HEK293 (cell line): Measurements from ENCODE around the gene GDPD5.

Experiments
- CTCF ChIA-PET: fragments of 350-600 bp; formaldehyde crosslinking; extraction: SDS; loops from one replicate; lab custom pipeline; 2021; ENCODE audit warnings: antibody characterized with exemption; lab: Yijun Ruan, JAX
- POLR2A ChIA-PET: fragments of 300-600 bp; formaldehyde crosslinking; extraction: SDS; loops from one replicate; lab custom pipeline; 2020; ENCODE audit warnings: antibody characterized with exemption, inconsistent platforms; lab: Yijun Ruan, JAX
- H3K27ac ChIP-seq: fragments of 200-500 bp; sonication (Bioruptor generic); 2 replicates; pipeline ENCODE4 v1.5.1; 2014; ENCODE audit warnings: low read depth, low read length, control low read depth, inconsistent platforms; ENCODE audit errors: extremely low read depth
- H3K36me3 ChIP-seq, 2 experiments: fragments of 200-500 bp in 1 of 2; sonication (Bioruptor generic) in 1 of 2; 1 replicate in 1 of 2; 2 replicates in 1 of 2; pipeline ENCODE4 v1.5.1; 2014 to 2017; ENCODE audit warnings: inconsistent platforms in 2 of 2, low read length in 2 of 2; ENCODE audit not compliant: control insufficient read depth in 2 of 2, insufficient read depth in 1 of 2
- H3K4me1 ChIP-seq: fragments of 200-500 bp; sonication (Bioruptor generic); 2 replicates; pipeline ENCODE4 v1.5.1; 2014; ENCODE audit warnings: mild to moderate bottlenecking, low read length, inconsistent platforms; ENCODE audit not compliant: control insufficient read depth, insufficient read depth
- H3K4me3 ChIP-seq: 2 replicates; pipeline ENCODE4 v1.5.1; 2011; ENCODE audit warnings: low read depth, mild to moderate bottlenecking, control low read depth, low read length, moderate library complexity
- H3K9me3 ChIP-seq: fragments of 200-500 bp; sonication (Bioruptor generic); 2 replicates; pipeline ENCODE4 v1.5.1; 2014; ENCODE audit warnings: low read depth, low read length, inconsistent platforms; ENCODE audit not compliant: control insufficient read depth, insufficient read depth
- HOXA7 ChIP-seq: sonication (generic); formaldehyde crosslinking; IDR thresholded peaks from 2 replicates; pipeline ENCODE4 v1.8.1; 2022; ENCODE audit warnings: missing genetic modification reagents, borderline replicate concordance
- RBAK ChIP-seq: fragments of 450-650 bp; formaldehyde crosslinking; IDR thresholded peaks from 2 replicates; pipeline ENCODE4 v1.5.1; 2016; ENCODE audit warnings: missing biosample characterization, missing genetic modification characterization
- ZBTB48 ChIP-seq: fragments of 450-650 bp; formaldehyde crosslinking; IDR thresholded peaks from 2 replicates; pipeline ENCODE4 v1.5.1; 2016; ENCODE audit warnings: missing biosample characterization, missing genetic modification characterization
- ZNF121 ChIP-seq: fragments of 450-650 bp; formaldehyde crosslinking; IDR thresholded peaks from 2 replicates; pipeline ENCODE4 v1.5.1; 2016; ENCODE audit warnings: missing biosample characterization, missing genetic modification characterization
- ZNF133 ChIP-seq: fragments of 450-650 bp; formaldehyde crosslinking; IDR thresholded peaks from 2 replicates; pipeline ENCODE4 v1.5.1; 2016; ENCODE audit warnings: missing biosample characterization, missing genetic modification characterization
- ZNF146 ChIP-seq: fragments of 450-650 bp; formaldehyde crosslinking; IDR thresholded peaks from 2 replicates; pipeline ENCODE4 v1.5.1; 2016; ENCODE audit warnings: missing biosample characterization, missing genetic modification characterization
- ZNF501 ChIP-seq: fragments of 450-650 bp; formaldehyde crosslinking; IDR thresholded peaks from 2 replicates; pipeline ENCODE4 v1.5.1; 2016; ENCODE audit warnings: missing biosample characterization, missing genetic modification characterization
- ZNF530 ChIP-seq: fragments of 450-650 bp; formaldehyde crosslinking; IDR thresholded peaks from 2 replicates; pipeline ENCODE4 v1.5.1; 2016; ENCODE audit warnings: low read depth, missing biosample characterization, missing genetic modification characterization
- ZNF558 ChIP-seq: fragments of 450-650 bp; formaldehyde crosslinking; IDR thresholded peaks from 2 replicates; pipeline ENCODE4 v1.5.1; 2016; ENCODE audit warnings: missing biosample characterization, missing genetic modification characterization
- ZNF677 ChIP-seq: fragments of 450-650 bp; IDR thresholded peaks from 2 replicates; pipeline ENCODE4 v1.5.0; 2018; ENCODE audit warnings: missing biosample characterization, mild to moderate bottlenecking, missing genetic modification characterization, moderate library complexity
- TF ChIP-seq, protein P1 (sequence below): fragments of 450-650 bp; formaldehyde crosslinking; IDR thresholded peaks from 2 replicates; pipeline ENCODE4 v1.5.1; 2016; ENCODE audit warnings: missing biosample characterization, missing genetic modification characterization
- TF ChIP-seq, protein P2 (sequence below): fragments of 450-650 bp; formaldehyde crosslinking; IDR thresholded peaks from 2 replicates; pipeline ENCODE4 v1.5.1; 2016; ENCODE audit warnings: missing biosample characterization, missing genetic modification characterization
- TF ChIP-seq, protein P3 (sequence below): fragments of 450-650 bp; formaldehyde crosslinking; IDR thresholded peaks from 2 replicates; pipeline ENCODE4 v1.5.0; 2017; ENCODE audit warnings: missing biosample characterization, missing genetic modification characterization, borderline replicate concordance
- TF ChIP-seq, protein P4 (sequence below): fragments of 450-650 bp; formaldehyde crosslinking; IDR thresholded peaks from 2 replicates; pipeline ENCODE4 v1.5.1; 2016; ENCODE audit warnings: missing biosample characterization, missing genetic modification characterization
- TF ChIP-seq, protein P5 (sequence below): fragments of 450-650 bp; formaldehyde crosslinking; IDR thresholded peaks from 2 replicates; pipeline ENCODE4 v1.5.1; 2016; ENCODE audit warnings: missing biosample characterization, missing genetic modification characterization
- TF ChIP-seq, protein P6 (sequence below): fragments of 450-650 bp; formaldehyde crosslinking; IDR thresholded peaks from 2 replicates; pipeline ENCODE4 v1.5.1; 2016; ENCODE audit warnings: missing biosample characterization, missing genetic modification characterization, borderline replicate concordance

The GDPD5 gene

DNA sequence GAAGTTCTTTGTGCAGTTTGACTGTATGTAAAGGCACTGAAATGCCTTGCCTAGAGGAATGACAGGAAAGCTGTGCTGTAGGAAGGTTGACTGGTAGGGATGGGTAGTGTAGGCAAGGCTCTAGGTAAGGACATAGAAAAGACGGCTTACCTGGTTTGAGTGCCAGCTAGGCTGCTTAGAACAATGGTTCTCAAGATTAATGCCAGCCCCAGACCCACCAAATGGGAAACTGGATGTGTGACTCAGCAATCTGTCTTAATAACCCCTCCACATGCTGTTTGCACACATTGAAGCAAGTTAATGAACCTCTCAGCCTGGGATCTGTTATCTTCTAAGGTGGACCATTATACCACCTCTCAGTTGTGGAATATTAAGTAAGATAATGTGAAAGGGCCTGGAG, 122.7 kb downstream of the GDPD5 start (continued):
- TF ChIP-seq, protein P1, sequence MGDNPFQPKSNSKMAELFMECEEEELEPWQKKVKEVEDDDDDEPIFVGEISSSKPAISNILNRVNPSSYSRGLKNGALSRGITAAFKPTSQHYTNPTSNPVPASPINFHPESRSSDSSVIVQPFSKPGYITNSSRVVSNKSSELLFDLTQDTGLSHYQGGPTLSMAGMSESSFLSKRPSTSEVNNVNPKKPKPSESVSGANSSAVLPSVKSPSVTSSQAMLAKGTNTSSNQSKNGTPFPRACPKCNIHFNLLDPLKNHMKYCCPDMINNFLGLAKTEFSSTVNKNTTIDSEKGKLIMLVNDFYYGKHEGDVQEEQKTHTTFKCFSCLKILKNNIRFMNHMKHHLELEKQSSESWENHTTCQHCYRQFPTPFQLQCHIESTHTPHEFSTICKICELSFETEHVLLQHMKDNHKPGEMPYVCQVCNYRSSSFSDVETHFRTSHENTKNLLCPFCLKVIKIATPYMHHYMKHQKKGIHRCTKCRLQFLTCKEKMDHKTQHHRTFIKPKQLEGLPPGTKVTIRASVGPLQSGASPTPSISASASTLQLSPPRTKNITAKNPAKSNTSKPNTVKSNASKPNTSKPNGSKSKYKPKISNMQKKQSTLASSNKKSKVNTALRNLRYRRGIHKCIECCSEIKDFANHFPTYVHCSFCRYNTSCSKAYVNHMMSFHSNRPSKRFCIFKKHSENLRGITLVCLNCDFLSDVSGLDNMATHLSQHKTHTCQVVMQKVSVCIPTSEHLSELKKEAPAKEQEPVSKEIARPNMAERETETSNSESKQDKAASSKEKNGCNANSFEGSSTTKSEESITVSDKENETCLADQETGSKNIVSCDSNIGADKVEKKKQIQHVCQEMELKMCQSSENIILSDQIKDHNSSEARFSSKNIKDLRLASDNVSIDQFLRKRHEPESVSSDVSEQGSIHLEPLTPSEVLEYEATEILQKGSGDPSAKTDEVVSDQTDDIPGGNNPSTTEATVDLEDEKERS (tag by site-specific recombination) = no peak
- TF ChIP-seq HOXA7 (CRISPR knock-in tag) (no peak), ZNF501 (tag by site-specific recombination) (no peak), ZNF677 (no peak)

DNA sequence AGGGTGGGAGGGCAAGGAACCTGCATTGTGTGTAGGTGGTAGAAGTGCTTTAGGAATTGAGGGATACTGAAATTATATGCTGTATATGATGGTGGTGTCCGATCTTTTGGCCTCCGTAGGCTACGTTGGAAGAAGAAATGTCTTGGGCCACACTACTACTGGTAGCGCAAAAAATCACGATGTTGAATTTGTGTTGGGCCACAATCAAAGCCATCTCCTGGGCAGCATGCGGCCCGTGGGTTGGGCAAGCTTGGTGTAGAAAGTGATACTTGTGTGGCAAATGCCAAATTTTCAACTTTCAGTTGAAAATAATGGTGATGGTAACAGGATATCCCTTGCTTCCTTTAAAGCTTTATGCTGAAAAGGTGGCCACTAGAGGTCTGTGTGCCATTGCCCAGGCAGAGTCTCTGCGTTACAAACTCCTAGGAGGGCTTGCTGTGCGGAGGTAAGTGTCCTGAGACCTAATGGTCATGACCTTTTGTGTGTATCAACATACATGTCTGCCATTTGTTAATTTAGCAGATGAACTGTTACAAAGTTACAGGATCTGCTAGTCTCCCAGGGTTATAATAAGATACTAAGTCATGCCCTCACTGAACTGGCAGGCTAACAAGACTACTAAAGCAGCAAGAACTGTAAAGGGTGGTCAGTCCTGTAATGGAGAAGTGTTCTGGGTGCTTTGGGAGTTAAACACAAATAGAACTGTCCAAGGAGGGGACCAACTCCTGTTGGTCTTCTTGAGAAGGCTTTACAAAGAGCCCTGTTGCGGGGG, 123.6 kb downstream of the GDPD5 start:
- Histone ChIP-seq H3K4me3 (no peak overlapping the region), H3K36me3 (peaks cover 15 to 76% of the 10 kb centered on the region in 2 experiments), H3K27ac (no peak overlapping the region), H3K4me1 (peaks cover 4% of the 10 kb centered on the region), H3K9me3 (no peaks in the 10 kb centered on the region)
- TF ChIP-seq ZNF558 (no peak), ZNF146 (tag by site-specific recombination) (no peak), ZBTB48 (tag by site-specific recombination) (no peak), ZNF133 (tag by site-specific recombination) (no peak), ZNF121 (tag by site-specific recombination) (no peak), RBAK (no peak), ZNF530 (tag by site-specific recombination) (no peak)
- TF ChIP-seq, protein P2, sequence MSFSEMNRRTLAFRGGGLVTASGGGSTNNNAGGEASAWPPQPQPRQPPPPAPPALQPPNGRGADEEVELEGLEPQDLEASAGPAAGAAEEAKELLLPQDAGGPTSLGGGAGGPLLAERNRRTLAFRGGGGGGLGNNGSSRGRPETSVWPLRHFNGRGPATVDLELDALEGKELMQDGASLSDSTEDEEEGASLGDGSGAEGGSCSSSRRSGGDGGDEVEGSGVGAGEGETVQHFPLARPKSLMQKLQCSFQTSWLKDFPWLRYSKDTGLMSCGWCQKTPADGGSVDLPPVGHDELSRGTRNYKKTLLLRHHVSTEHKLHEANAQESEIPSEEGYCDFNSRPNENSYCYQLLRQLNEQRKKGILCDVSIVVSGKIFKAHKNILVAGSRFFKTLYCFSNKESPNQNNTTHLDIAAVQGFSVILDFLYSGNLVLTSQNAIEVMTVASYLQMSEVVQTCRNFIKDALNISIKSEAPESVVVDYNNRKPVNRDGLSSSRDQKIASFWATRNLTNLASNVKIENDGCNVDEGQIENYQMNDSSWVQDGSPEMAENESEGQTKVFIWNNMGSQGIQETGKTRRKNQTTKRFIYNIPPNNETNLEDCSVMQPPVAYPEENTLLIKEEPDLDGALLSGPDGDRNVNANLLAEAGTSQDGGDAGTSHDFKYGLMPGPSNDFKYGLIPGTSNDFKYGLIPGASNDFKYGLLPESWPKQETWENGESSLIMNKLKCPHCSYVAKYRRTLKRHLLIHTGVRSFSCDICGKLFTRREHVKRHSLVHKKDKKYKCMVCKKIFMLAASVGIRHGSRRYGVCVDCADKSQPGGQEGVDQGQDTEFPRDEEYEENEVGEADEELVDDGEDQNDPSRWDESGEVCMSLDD (tag by site-specific recombination) = no peak
- TF ChIP-seq, protein P3, sequence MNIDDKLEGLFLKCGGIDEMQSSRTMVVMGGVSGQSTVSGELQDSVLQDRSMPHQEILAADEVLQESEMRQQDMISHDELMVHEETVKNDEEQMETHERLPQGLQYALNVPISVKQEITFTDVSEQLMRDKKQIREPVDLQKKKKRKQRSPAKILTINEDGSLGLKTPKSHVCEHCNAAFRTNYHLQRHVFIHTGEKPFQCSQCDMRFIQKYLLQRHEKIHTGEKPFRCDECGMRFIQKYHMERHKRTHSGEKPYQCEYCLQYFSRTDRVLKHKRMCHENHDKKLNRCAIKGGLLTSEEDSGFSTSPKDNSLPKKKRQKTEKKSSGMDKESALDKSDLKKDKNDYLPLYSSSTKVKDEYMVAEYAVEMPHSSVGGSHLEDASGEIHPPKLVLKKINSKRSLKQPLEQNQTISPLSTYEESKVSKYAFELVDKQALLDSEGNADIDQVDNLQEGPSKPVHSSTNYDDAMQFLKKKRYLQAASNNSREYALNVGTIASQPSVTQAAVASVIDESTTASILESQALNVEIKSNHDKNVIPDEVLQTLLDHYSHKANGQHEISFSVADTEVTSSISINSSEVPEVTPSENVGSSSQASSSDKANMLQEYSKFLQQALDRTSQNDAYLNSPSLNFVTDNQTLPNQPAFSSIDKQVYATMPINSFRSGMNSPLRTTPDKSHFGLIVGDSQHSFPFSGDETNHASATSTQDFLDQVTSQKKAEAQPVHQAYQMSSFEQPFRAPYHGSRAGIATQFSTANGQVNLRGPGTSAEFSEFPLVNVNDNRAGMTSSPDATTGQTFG = no peak
- TF ChIP-seq, protein P4, sequence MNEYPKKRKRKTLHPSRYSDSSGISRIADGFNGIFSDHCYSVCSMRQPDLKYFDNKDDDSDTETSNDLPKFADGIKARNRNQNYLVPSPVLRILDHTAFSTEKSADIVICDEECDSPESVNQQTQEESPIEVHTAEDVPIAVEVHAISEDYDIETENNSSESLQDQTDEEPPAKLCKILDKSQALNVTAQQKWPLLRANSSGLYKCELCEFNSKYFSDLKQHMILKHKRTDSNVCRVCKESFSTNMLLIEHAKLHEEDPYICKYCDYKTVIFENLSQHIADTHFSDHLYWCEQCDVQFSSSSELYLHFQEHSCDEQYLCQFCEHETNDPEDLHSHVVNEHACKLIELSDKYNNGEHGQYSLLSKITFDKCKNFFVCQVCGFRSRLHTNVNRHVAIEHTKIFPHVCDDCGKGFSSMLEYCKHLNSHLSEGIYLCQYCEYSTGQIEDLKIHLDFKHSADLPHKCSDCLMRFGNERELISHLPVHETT = no peak
- TF ChIP-seq, protein P5, sequence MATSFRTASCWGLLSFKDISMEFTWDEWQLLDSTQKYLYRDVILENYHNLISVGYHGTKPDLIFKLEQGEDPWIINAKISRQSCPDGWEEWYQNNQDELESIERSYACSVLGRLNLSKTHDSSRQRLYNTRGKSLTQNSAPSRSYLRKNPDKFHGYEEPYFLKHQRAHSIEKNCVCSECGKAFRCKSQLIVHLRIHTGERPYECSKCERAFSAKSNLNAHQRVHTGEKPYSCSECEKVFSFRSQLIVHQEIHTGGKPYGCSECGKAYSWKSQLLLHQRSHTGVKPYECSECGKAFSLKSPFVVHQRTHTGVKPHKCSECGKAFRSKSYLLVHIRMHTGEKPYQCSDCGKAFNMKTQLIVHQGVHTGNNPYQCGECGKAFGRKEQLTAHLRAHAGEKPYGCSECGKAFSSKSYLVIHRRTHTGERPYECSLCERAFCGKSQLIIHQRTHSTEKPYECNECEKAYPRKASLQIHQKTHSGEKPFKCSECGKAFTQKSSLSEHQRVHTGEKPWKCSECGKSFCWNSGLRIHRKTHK (tag by site-specific recombination) = no peak
- TF ChIP-seq, protein P6, sequence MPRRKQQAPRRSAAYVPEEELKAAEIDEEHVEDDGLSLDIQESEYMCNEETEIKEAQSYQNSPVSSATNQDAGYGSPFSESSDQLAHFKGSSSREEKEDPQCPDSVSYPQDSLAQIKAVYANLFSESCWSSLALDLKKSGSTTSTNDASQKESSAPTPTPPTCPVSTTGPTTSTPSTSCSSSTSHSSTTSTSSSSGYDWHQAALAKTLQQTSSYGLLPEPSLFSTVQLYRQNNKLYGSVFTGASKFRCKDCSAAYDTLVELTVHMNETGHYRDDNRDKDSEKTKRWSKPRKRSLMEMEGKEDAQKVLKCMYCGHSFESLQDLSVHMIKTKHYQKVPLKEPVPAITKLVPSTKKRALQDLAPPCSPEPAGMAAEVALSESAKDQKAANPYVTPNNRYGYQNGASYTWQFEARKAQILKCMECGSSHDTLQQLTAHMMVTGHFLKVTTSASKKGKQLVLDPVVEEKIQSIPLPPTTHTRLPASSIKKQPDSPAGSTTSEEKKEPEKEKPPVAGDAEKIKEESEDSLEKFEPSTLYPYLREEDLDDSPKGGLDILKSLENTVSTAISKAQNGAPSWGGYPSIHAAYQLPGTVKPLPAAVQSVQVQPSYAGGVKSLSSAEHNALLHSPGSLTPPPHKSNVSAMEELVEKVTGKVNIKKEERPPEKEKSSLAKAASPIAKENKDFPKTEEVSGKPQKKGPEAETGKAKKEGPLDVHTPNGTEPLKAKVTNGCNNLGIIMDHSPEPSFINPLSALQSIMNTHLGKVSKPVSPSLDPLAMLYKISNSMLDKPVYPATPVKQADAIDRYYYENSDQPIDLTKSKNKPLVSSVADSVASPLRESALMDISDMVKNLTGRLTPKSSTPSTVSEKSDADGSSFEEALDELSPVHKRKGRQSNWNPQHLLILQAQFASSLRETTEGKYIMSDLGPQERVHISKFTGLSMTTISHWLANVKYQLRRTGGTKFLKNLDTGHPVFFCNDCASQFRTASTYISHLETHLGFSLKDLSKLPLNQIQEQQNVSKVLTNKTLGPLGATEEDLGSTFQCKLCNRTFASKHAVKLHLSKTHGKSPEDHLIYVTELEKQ (tag by site-specific recombination) = no peak
- ChIA-PET CTCF (no interaction called here), POLR2A (no interaction called here)
